Stimulated activated CD4-positive, alpha-beta T cell treated with anti-CD3 and anti-CD28 coated beads, Interleukin-1b, Interleukin-23, amount 100 ng/mL, for 24 hours (primary cell): ENCODE measurements around the gene SELENOW.

ENCODE experiments used
- DNase-seq, 4 experiments: peaks; one replicate each; pipeline ENCODE4 v3.0.0-alpha.2; 2020; ENCODE audit warnings: low read depth in 4 of 4, low spot score in 1 of 4

The SELENOW gene

DNA sequence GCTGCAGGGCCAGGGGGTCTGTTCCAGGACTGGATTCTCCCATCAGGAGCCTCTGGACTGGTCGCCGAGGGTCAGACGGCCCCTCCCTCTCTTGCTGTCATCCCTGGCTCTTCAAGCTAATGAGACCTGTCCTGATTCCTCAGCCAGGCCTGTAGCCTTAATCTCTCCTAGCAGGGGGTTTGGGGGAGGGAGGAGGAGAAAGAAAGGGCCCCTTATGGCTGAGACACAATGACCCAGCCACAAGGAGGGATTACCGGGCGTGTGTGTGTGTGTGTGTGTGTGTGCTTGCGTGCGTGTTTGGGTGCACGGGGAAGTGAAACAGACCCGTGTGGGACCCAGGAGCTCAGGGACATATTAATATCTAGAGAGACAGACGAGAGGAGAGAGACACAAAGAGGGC is 41.4 kb downstream of the SELENOW start:
- DNase-seq, result no peak

DNA sequence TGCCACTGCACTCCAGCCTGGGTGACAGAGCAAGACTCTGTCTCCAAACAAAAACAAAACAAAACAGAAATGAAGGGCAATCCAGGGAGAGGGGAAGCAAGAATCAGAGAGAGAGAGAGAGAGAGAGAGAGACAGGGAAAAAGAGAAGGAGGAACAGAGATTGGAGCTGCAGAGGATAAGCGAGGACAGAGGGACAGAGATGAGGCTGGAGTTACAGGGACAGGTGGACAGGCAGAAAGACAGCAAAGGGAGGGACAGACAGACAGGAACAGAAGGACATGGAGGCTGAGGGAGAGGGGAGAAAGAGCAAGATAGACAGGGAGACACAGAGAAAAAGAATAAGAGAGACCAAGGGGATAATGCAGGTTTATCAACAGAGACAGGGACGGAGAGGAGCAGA is 41.9 kb downstream of the SELENOW start:
- no peak for DNase-seq

DNA sequence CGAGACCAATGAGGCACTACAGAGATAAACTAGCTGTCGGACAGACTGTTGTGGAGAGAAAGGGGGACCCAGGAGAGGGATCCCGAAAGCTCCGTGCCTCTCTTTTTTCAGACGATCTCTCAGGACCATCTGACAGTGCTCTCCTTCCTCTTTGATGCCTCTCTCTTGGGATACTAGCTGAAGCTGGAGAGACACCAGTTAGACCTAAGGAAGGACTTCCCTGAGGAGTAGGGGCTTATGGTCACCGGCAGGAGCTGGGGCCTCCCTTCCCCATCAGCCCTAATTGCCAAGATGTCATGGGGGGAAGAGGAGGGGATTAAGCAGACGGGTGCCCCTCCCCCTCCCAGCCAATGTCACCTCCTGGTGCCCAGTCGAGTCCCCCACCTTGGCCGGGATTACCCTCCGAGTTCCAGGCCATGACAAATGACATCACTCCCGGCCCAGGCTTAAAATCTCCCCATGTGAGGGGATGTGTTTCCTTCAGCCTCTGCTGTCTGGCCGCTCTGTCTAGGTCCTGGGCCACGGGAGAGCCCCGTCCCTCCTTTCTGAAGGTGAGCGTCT is 43.0 kb downstream of the SELENOW start, which contains the start of gene CRX:
TSS of gene CRX (plus strand) at position 478 of the 561 bp plus-strand sequence. CDS start 12,507 bp downstream, outside the sequence.
- DNase-seq, result no peak

DNA sequence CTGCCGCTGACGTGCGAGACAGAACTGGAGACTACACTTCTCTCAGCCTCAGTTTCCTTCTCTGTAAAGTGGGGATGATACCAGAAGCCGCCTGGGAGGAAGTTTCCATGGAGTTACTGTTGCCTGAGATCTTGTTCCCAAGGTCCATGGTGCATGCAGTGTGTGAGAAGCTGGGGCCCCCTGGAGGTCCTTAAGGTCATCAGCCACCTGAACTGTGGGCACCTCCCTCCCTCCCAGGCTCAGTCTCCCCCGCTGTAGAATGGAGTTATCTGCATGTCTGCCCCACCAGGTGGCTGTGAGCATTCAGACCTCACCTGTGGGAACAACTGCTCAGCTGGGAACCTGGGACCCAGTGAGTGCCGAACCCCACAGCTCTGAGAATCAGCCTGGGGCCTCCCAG is 45.9 kb downstream of the SELENOW start:
- DNase-seq, result no peak

DNA sequence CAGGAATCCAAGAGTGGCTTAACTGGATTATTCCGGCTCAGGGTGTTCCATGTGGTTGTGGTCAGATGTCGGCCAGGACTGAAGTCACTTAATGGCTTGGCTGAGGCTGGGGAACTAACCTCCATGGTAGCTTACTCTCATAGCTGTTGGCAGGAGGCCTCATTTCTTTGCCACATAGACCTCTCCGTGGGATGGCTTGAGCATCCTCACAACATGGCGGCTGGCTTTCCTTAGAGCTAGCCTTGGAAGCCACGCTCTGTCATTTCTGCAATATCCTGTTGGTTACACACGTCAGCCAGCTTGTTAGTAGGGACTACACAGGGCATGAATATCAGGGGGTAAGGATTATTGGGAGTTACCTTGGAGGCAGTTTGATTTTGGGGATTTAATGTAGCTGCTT is 48.3 kb downstream of the SELENOW start:
- DNase-seq, result no peak

DNA sequence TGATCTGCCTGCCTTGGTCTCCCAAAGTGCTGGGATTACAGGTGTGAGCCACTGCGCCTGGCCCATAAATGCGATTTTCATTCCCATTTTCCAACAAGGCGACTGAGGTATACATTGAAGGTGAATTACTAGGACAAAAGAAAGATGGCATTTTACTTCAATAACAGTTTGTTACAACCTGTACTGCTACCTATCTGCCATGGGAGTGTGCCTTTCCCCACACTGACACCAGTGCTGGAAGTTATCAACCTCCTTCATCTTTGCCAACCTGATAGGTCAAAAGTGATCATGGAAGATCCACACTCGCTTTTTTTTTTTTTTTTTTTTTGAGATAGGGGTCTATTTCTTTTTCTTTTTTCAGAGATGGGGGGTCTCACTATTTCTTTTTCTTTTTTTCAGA is 54.2 kb downstream of the SELENOW start:
- no peak for DNase-seq
